Activated naive CD4-positive, alpha-beta T cell treated with anti-CD3 and anti-CD28 coated beads, Interleukin-2, amount 50 U/mL, for 16 hours (primary cell): Measurements from ENCODE around the gene HDAC11.
A peak's percentile ranks its signal among the peaks of the same experiment; 100 is the strongest.
"Not testable (repeated sequence)": the region's sequence is repeated elsewhere in the genome, so short reads cannot be mapped to it uniquely, and the experiment has no call there.

Experiments used
- DNase-seq: peaks from one replicate; pipeline ENCODE4 v3.0.0-alpha.2; 2020

HDAC11 gene

GRCh38 chr3:13470894-13471574 is 9.1 kb upstream of the HDAC11 start:
- DNase-seq, result no peak

- DNase-seq, result no peak
Observed at GRCh38 chr3:13472286-13472685, 7.8 kb upstream of the HDAC11 start.

- DNase-seq, result no peak
Observed at GRCh38 chr3:13473020-13473419, 7.1 kb upstream of the HDAC11 start.

GRCh38 chr3:13474021-13474420 is 6.1 kb upstream of the HDAC11 start:
- DNase-seq, result no peak

- no peak for DNase-seq
Observed at GRCh38 chr3:13474776-13475303, 5.3 kb upstream of the HDAC11 start.

- DNase-seq, result no peak
Observed at GRCh38 chr3:13475871-13476590, 4.1 kb upstream of the HDAC11 start.

GRCh38 chr3:13477943-13478342 is 2.2 kb upstream of the HDAC11 start:
- no peak for DNase-seq

GRCh38 chr3:13479332-13479581 is 849 bp upstream of the HDAC11 start:
- DNase-seq, result peak; percentile 60

- peak; percentile 53 for DNase-seq
Observed at GRCh38 chr3:13480340-13481318, 523 bp downstream of the HDAC11 start.

GRCh38 chr3:13482106-13482690 is 2.1 kb downstream of the HDAC11 start:
- no peak for DNase-seq

- no peak for DNase-seq
Observed at GRCh38 chr3:13483286-13483685, 3.2 kb downstream of the HDAC11 start.

GRCh38 chr3:13483988-13484695 is 4.0 kb downstream of the HDAC11 start:
- no peak for DNase-seq

GRCh38 chr3:13484851-13485590 is 4.9 kb downstream of the HDAC11 start:
- DNase-seq, result no peak

GRCh38 chr3:13485630-13486562 is 5.8 kb downstream of the HDAC11 start:
- DNase-seq, result not testable (repeated sequence)

- DNase-seq, result no peak
Observed at GRCh38 chr3:13487403-13487802, 7.3 kb downstream of the HDAC11 start.

- no peak for DNase-seq
Observed at GRCh38 chr3:13491206-13491974, 11.3 kb downstream of the HDAC11 start.

GRCh38 chr3:13492048-13492447 is 11.9 kb downstream of the HDAC11 start:
- no peak for DNase-seq

- DNase-seq, result no peak
Observed at GRCh38 chr3:13492976-13493866, 13.1 kb downstream of the HDAC11 start.
